ENCODE measurements around the gene ITM2C. TPM values are rescaled to one million over a fixed set of nuclear protein-coding genes. Genes with fewer than 3 reads are reported as not detected.

ITM2C gene
- total and polyA plus RNA-seq, 2 of the 13 experiments (the other 11 are each of a cell fraction or from before 2014, with no cell fraction given) = 70.5 to 270 TPM

DNA sequence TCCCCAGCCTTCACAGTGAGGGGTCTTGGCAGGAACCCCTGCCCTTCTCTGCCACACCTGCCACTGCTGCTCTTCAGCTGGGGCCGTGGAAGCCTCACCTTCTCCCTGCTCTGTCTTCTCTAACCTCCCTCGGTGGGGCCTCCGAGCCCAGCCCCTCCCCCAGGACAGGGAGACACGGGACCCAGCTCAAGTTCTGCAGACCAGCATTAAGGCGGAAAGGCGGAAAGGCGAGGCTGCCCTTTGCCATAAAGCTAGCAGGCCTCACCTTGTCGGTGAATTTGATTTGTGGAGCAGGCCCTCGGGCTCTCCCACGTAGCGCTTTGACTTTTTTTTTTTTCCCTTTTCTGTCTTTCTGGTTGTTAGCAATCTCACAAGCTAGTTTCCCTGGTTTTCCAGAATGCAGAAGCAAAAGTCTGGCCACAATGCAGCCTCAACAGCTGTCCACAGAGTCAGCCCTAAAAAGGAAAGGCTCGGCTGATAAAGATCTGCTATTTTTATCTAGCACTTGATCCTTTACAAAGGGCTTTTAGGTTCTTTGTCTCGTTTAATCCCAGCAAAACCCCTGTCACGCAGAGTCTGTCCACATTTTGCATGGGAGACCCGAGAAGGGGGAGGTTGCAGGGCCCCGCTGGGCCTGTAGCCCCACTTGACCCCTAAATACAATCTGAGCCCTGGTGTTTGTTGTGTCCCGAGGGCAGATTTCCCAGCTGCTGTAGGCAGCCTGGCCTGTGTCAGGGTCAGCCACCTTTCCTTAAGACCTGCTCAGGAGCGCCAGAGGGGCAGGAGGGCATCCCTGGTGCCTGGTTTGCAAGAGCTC lies 6.0 kb downstream of the ITM2C start:
- H3K9ac ChIP-seq (ENCODE audit: insufficient read depth, low read depth, low read length) = no peak overlapping the region
- H3K4me3 ChIP-seq (replicated peaks in 1 of 3; ENCODE audit: insufficient read depth in 1 of 3, low read depth in 2 of 3, low read length in 3 of 3) = no peak overlapping the region
- no peaks in the 10 kb centered on the region for H3K9me3 ChIP-seq (ENCODE audit: low read length)
- H3K79me2 ChIP-seq (ENCODE audit: insufficient read depth, low read length) = no peaks in the 10 kb centered on the region
- no peak overlapping the region for H3K27ac ChIP-seq (ENCODE audit: extremely low read length, insufficient read depth, low read length)
- DNase-seq (ENCODE audit: low spot score) (no peak), FAIRE-seq (no peak), ATAC-seq (no peak)
- ChIA-PET CTCF (ENCODE audit: low intra/inter-chr PET ratio, low total read pairs) (no interaction called here), POLR2A (no interaction called here)
- H3K27me3 ChIP-seq (ENCODE audit: control insufficient read depth in 1 of 2, insufficient read depth in 2 of 2, low read length in 2 of 2) = no peaks in the 10 kb centered on the region
- H3K4me2 ChIP-seq (ENCODE audit: low read depth, low read length) = no peak overlapping the region
- H3K36me3 ChIP-seq (replicated peaks in 1 of 2; ENCODE audit: control insufficient read depth in 1 of 2, insufficient read depth in 2 of 2, low read length in 2 of 2) = peaks cover under 1 to 10% of the 10 kb centered on the region in 2 experiments; a peak in 2 of 5 replicates
- peaks cover 22% of the 10 kb centered on the region for H3K4me1 ChIP-seq (ENCODE audit: insufficient read depth, low read length)
- peaks cover 9% of the 10 kb centered on the region; the same call in 1 of the 2 replicates for H4K20me1 ChIP-seq (ENCODE audit: insufficient read depth, low read length)
- intact Hi-C loops (cut with micrococcal nuclease; ENCODE audit: unreplicated experiment) (no loop called here), in situ Hi-C loops (cut with HindIII; ENCODE audit: extremely low pct_ligation_motif_present, low pct_unique_long_range_greater_than_20kb) (no loop called here)
- 86% methylated on average over 17 of the region's 18 CpGs for WGBS (ENCODE audit: low lambda C conversion rate)
- no TSS peak for BruUV-seq (replicated peaks)
- H2AFZ ChIP-seq (ENCODE audit: low read length) = no peak overlapping the region
- TF ChIP-seq, protein P1, sequence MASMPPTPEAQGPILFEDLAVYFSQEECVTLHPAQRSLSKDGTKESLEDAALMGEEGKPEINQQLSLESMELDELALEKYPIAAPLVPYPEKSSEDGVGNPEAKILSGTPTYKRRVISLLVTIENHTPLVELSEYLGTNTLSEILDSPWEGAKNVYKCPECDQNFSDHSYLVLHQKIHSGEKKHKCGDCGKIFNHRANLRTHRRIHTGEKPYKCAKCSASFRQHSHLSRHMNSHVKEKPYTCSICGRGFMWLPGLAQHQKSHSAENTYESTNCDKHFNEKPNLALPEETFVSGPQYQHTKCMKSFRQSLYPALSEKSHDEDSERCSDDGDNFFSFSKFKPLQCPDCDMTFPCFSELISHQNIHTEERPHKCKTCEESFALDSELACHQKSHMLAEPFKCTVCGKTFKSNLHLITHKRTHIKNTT (CRISPR knock-in tag; IDR thresholded peaks at IDR 0.05) = no peak
- TF ChIP-seq, protein P2, sequence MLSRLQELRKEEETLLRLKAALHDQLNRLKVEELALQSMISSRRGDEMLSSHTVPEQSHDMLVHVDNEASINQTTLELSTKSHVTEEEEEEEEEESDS (CRISPR knock-in tag; IDR thresholded peaks at IDR 0.05; ENCODE audit: borderline replicate concordance) = no peak
- TF ChIP-seq NFKB2 (CRISPR knock-in tag; IDR thresholded peaks at IDR 0.05; ENCODE audit: borderline replicate concordance) (no peak), ZBTB8A (CRISPR knock-in tag; IDR thresholded peaks at IDR 0.05; ENCODE audit: borderline replicate concordance, low read depth) (no peak), ZNF543 (CRISPR knock-in tag; IDR thresholded peaks at IDR 0.05) (no peak), ZNF460 (CRISPR knock-in tag; IDR thresholded peaks at IDR 0.05; ENCODE audit: borderline replicate concordance) (no peak), JUN (CRISPR knock-in tag; IDR thresholded peaks at IDR 0.05) (no peak), ZNF567 (CRISPR knock-in tag; IDR thresholded peaks at IDR 0.05; ENCODE audit: borderline replicate concordance) (no peak), AHDC1 (CRISPR knock-in tag; IDR thresholded peaks at IDR 0.05; ENCODE audit: borderline replicate concordance) (no peak), ZFP36 (IDR thresholded peaks at IDR 0.05; ENCODE audit: borderline replicate concordance, low read depth, low read length, partially characterized antibody) (no peak), ZNF12 (CRISPR knock-in tag; IDR thresholded peaks at IDR 0.05) (no peak), HNRNPUL1 (IDR thresholded peaks at IDR 0.05; ENCODE audit: low read depth, low read length) (no peak)
- TF ChIP-seq, protein P3, sequence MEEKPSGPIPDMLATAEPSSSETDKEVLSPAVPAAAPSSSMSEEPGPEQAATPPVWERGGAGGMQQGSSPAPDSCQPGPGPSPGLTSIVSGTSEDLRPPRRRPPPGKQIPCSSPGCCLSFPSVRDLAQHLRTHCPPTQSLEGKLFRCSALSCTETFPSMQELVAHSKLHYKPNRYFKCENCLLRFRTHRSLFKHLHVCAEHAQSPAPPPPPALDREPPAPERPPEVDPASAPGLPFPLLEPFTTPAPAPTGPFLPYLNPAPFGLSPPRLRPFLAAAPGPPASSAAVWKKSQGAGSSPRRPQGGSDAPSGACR (CRISPR knock-in tag; IDR thresholded peaks at IDR 0.05) = no peak
- TF ChIP-seq, protein P4, sequence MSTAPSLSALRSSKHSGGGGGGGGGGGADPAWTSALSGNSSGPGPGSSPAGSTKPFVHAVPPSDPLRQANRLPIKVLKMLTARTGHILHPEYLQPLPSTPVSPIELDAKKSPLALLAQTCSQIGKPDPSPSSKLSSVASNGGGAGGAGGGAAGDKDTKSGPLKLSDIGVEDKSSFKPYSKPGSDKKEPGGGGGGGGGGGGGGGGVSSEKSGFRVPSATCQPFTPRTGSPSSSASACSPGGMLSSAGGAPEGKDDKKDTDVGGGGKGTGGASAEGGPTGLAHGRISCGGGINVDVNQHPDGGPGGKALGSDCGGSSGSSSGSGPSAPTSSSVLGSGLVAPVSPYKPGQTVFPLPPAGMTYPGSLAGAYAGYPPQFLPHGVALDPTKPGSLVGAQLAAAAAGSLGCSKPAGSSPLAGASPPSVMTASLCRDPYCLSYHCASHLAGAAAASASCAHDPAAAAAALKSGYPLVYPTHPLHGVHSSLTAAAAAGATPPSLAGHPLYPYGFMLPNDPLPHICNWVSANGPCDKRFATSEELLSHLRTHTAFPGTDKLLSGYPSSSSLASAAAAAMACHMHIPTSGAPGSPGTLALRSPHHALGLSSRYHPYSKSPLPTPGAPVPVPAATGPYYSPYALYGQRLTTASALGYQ (CRISPR knock-in tag; IDR thresholded peaks at IDR 0.05) = no peak
